ENCODE data around the gene ASTN2.

ASTN2 gene

DNA sequence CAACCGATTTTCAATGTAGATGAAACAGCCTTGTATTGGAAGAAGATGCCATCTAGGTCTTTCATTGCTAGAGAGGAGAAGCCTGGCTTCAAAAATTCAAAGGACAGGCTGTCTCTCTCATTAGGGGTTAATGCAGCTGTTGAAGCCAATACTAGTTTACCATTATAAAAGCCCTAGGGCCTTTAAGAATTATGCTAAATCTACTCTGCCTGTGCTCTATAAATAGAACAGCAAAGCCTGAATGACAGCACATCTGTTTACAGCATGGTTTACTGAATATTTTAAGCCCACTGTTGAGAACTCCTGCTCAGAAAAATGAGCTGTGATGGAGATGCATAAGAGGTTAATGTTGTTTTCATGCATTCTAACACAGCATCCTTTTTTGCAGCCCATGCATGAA is 539.3 kb downstream of the ASTN2 start:
- Histone ChIP-seq H3K27ac (ENCODE audit: low read depth, low read length) (no peak overlapping the region), H3K36me3 (ENCODE audit: insufficient read depth, low read length) (no peaks in the 10 kb centered on the region), H3K79me2 (ENCODE audit: control insufficient read depth, insufficient read depth, low read length, unreplicated experiment) (no peaks in the 10 kb centered on the region), H3K27me3 (ENCODE audit: insufficient read depth, low read length) (no peaks in the 10 kb centered on the region), H3K4me1 (ENCODE audit: control insufficient read depth, insufficient read depth, low read length, unreplicated experiment) (no peaks in the 10 kb centered on the region), H3K4me3 (ENCODE audit: low read depth, low read length) (no peak overlapping the region), H2AFZ (ENCODE audit: low read length, unreplicated experiment) (no peak overlapping the region)

DNA sequence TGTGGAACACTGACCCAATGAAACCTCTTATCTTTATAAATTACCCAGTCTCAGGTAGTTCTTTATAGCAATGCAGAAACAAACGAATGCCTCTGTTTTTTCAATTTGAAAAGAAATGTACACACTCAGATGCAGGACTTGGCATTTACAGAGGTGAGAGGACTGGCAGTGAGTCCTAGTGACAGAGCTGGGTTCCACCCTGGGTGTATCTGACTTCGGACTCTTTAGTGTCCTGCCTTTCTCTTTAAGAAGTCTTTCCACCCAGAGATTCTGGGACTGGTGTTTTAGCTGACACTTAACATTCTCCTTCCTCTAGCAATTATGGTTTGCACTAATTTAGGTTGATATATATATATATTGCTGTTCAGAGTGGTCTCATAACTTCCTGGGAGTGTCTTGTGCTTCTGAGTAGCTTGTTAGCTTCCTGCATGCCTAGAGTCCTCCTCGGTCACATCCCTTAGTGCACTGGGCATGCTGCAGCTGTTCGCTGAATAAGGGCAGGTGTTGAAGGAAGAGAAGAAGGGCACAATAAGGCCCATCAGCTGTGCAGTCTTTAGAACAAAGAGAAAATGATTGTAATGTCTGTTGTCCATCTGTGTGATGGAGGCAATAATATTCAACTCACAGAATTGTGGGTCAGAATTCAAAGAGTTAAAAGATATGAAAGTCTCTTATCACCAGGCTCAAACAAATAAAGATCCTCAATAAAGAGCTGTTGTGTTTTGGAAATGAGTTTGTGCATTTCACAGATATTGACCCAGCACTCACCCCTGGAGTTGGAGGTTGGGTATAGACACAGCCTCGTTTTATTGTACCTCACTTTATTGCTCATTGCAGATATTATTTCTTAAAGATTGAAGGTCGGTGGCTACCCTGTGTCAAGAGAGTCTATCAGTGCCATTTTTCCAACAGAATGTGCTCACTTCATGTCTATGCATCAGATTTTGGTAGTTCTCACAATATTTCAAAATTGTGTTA is 540.6 kb downstream of the ASTN2 start:
- Histone ChIP-seq H2AFZ (ENCODE audit: low read length, unreplicated experiment) (no peak overlapping the region), H3K4me1 (ENCODE audit: control insufficient read depth, insufficient read depth, low read length, unreplicated experiment) (no peaks in the 10 kb centered on the region), H3K27me3 (ENCODE audit: insufficient read depth, low read length) (no peaks in the 10 kb centered on the region), H3K79me2 (ENCODE audit: control insufficient read depth, insufficient read depth, low read length, unreplicated experiment) (no peaks in the 10 kb centered on the region), H3K4me3 (ENCODE audit: low read depth, low read length) (no peak overlapping the region), H3K36me3 (ENCODE audit: insufficient read depth, low read length) (no peaks in the 10 kb centered on the region), H3K27ac (ENCODE audit: low read depth, low read length) (no peak overlapping the region)

DNA sequence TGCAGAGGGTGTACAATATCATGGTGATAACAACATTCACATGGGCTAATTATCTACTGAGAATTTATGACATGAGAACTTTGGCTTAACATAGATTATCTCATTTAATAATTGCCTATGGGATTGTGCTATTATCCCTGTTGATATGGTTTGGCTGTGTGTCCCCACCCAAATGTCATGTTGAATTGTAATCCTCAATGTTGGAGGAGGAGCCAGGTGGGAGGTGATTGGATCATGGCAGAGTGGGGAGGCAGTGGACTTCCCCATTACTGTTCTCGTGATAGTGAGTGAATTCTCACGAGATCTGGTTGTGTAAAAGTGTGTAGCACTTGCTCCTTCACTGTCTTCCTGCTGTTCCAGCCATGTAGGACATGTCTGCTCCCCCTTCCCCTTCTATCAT is 541.4 kb downstream of the ASTN2 start:
- no peak overlapping the region for H3K27ac ChIP-seq (ENCODE audit: low read depth, low read length)
- no peak overlapping the region for H3K4me3 ChIP-seq (ENCODE audit: low read depth, low read length)
- H3K27me3 ChIP-seq (ENCODE audit: insufficient read depth, low read length), result no peaks in the 10 kb centered on the region
- no peak overlapping the region for H2AFZ ChIP-seq (ENCODE audit: low read length, unreplicated experiment)
- no peaks in the 10 kb centered on the region for H3K36me3 ChIP-seq (ENCODE audit: insufficient read depth, low read length)
- H3K4me1 ChIP-seq (ENCODE audit: control insufficient read depth, insufficient read depth, low read length, unreplicated experiment), result no peaks in the 10 kb centered on the region
- H3K79me2 ChIP-seq (ENCODE audit: control insufficient read depth, insufficient read depth, low read length, unreplicated experiment), result no peaks in the 10 kb centered on the region

DNA sequence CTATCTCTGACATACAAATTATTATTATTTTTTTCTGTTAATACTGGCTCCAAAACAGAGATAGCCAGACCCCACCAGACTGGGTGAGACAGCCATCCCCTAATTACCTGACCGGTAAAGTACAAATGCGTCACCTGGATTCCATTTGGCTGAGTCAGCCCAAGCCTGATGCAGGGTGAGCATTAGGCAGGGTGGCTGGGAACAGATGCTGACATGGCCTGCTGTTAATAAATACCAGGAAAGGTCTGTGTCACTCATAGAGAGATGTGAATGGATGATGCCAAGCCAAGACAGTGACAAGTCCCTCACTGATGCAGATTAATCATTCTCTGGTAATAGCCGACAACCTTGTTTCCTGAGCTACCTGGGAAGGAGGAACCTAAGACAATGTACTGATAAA is 544.3 kb downstream of the ASTN2 start:
- Histone ChIP-seq H2AFZ (ENCODE audit: low read length, unreplicated experiment) (no peak overlapping the region), H3K4me1 (ENCODE audit: control insufficient read depth, insufficient read depth, low read length, unreplicated experiment) (no peaks in the 10 kb centered on the region), H3K4me3 (ENCODE audit: low read depth, low read length) (no peak overlapping the region), H3K79me2 (ENCODE audit: control insufficient read depth, insufficient read depth, low read length, unreplicated experiment) (no peaks in the 10 kb centered on the region), H3K36me3 (ENCODE audit: insufficient read depth, low read length) (no peaks in the 10 kb centered on the region), H3K27me3 (ENCODE audit: insufficient read depth, low read length) (no peaks in the 10 kb centered on the region), H3K27ac (ENCODE audit: low read depth, low read length) (no peak overlapping the region)

DNA sequence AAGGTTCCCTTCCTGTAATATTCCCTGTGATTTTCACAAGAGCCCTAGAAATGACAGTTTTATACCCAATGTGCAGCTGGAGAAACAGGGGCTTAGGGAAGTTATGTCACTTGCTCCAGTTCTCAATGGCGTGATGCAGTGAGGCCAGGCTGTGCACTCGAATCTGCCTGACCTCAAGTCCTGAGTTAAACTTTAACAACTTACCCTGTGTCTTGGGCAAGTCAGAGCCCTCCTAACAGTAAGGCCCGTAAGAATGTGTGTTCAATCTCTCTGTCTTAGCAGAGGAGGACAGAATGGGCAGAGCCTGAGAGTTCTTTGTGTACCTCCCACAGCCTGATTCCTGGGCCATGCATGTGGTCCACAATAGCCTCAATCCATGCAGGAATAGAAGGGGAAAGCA is 546.7 kb downstream of the ASTN2 start:
- H3K36me3 ChIP-seq (ENCODE audit: insufficient read depth, low read length), result no peaks in the 10 kb centered on the region
- no peaks in the 10 kb centered on the region for H3K27me3 ChIP-seq (ENCODE audit: insufficient read depth, low read length)
- H3K4me1 ChIP-seq (ENCODE audit: control insufficient read depth, insufficient read depth, low read length, unreplicated experiment), result no peaks in the 10 kb centered on the region
- H3K79me2 ChIP-seq (ENCODE audit: control insufficient read depth, insufficient read depth, low read length, unreplicated experiment), result no peaks in the 10 kb centered on the region
- no peak overlapping the region for H3K4me3 ChIP-seq (ENCODE audit: low read depth, low read length)
- H3K27ac ChIP-seq (ENCODE audit: low read depth, low read length), result no peak overlapping the region
- no peak overlapping the region for H2AFZ ChIP-seq (ENCODE audit: low read length, unreplicated experiment)

DNA sequence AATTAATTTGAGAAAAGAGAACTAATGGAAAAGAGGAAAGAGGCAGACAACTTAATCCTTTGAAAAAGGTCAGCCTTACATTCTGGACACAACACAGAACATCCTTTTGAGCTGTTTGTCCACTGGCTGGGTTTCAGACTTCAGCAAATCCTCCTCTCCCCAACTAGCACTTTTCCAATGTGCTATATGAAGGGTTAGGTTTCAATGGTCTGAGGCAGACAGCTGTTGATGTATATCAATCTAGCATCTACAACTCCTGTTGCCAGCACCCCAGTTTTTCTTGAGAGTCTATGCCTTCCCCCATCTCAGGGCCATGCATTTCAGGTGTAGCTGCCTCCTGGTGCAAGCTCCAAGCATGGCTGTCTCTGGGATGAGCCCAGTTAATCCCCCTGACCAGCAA is 553.5 kb downstream of the ASTN2 start:
- H2AFZ ChIP-seq (ENCODE audit: low read length, unreplicated experiment), result no peak overlapping the region
- no peak overlapping the region for H3K27ac ChIP-seq (ENCODE audit: low read depth, low read length)
- H3K4me1 ChIP-seq (ENCODE audit: control insufficient read depth, insufficient read depth, low read length, unreplicated experiment), result no peaks in the 10 kb centered on the region
- H3K79me2 ChIP-seq (ENCODE audit: control insufficient read depth, insufficient read depth, low read length, unreplicated experiment), result no peaks in the 10 kb centered on the region
- no peaks in the 10 kb centered on the region for H3K36me3 ChIP-seq (ENCODE audit: insufficient read depth, low read length)
- no peaks in the 10 kb centered on the region for H3K27me3 ChIP-seq (ENCODE audit: insufficient read depth, low read length)
- H3K4me3 ChIP-seq (ENCODE audit: low read depth, low read length), result no peak overlapping the region

DNA sequence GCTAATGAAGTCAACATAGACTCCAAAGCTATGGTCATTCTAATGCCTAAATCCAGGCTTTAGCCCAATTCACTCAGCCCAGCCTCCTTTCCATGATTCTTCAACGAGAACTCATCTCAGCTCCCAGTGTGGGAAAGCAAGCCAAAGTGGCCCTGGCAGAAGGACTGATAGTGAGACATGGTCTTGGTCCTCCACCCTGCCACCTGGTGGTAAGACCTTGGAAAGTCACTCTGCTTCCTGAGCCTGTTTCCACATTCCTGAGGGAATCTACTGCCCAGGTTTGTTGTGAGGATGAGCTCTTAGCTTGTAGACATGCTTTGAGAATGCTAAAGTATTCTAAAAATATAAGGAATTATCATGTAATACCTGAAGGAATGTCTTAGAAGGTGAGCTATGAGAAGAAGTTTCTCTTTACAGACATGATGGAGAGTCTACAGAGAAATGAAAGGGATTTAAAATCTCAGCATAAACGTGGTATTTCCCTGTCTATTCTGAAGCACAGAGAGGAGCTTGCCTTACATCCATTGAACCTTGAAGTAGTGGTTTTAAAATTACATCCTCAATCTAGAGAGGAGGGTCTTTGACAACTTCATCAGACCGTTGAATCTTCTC is 554.2 kb downstream of the ASTN2 start:
- Histone ChIP-seq H3K27me3 (ENCODE audit: insufficient read depth, low read length) (no peaks in the 10 kb centered on the region), H3K4me3 (ENCODE audit: low read depth, low read length) (no peak overlapping the region), H3K36me3 (ENCODE audit: insufficient read depth, low read length) (no peaks in the 10 kb centered on the region), H3K27ac (ENCODE audit: low read depth, low read length) (no peak overlapping the region), H3K4me1 (ENCODE audit: control insufficient read depth, insufficient read depth, low read length, unreplicated experiment) (no peaks in the 10 kb centered on the region), H3K79me2 (ENCODE audit: control insufficient read depth, insufficient read depth, low read length, unreplicated experiment) (no peaks in the 10 kb centered on the region), H2AFZ (ENCODE audit: low read length, unreplicated experiment) (no peak overlapping the region)

DNA sequence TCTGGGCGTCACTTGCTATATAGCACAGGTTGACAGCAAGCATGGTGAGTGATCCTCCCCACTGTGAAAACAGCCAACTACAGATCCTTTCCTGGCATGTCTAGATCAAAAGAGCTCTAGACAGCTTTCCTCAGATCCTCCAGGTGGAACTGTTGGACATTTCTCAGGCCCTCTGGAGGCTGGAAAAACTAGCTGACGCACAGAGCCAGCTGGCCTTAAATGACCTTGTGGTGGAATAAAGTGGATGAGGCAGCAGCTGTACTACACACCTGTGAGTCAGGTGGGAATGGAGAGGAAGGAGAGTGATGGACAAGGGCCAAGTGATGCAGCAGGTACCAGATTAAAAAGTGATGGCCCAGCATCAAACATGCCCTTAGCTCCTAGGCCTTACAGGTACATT is 555.1 kb downstream of the ASTN2 start:
- Histone ChIP-seq H3K79me2 (ENCODE audit: control insufficient read depth, insufficient read depth, low read length, unreplicated experiment) (no peaks in the 10 kb centered on the region), H3K27ac (ENCODE audit: low read depth, low read length) (no peak overlapping the region), H3K4me1 (ENCODE audit: control insufficient read depth, insufficient read depth, low read length, unreplicated experiment) (no peaks in the 10 kb centered on the region), H3K36me3 (ENCODE audit: insufficient read depth, low read length) (no peaks in the 10 kb centered on the region), H3K27me3 (ENCODE audit: insufficient read depth, low read length) (no peaks in the 10 kb centered on the region), H2AFZ (ENCODE audit: low read length, unreplicated experiment) (no peak overlapping the region), H3K4me3 (ENCODE audit: low read depth, low read length) (no peak overlapping the region)

DNA sequence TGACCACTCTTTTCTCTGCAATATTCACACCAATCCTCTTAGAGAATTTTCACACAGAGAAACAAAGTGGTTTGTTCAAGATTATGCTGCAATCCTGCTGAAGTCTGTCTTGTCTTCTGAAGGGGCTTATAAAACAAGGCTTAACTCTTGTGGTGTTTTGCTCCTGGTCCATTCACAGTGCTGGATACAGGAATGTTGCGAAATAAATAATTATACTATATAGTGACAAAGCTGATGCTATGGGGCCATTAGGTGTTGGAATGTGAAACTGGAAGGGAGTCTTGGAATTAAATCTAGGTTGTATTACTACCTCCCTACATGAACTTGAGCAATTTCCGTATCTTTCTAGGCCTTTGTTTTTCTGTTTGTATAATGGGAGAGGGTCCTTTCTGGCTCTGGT is 557.5 kb downstream of the ASTN2 start:
- Histone ChIP-seq H3K36me3 (ENCODE audit: insufficient read depth, low read length) (no peaks in the 10 kb centered on the region), H3K4me3 (ENCODE audit: low read depth, low read length) (no peak overlapping the region), H2AFZ (ENCODE audit: low read length, unreplicated experiment) (no peak overlapping the region), H3K27ac (ENCODE audit: low read depth, low read length) (no peak overlapping the region), H3K79me2 (ENCODE audit: control insufficient read depth, insufficient read depth, low read length, unreplicated experiment) (no peaks in the 10 kb centered on the region), H3K4me1 (ENCODE audit: control insufficient read depth, insufficient read depth, low read length, unreplicated experiment) (no peaks in the 10 kb centered on the region), H3K27me3 (ENCODE audit: insufficient read depth, low read length) (no peaks in the 10 kb centered on the region)

DNA sequence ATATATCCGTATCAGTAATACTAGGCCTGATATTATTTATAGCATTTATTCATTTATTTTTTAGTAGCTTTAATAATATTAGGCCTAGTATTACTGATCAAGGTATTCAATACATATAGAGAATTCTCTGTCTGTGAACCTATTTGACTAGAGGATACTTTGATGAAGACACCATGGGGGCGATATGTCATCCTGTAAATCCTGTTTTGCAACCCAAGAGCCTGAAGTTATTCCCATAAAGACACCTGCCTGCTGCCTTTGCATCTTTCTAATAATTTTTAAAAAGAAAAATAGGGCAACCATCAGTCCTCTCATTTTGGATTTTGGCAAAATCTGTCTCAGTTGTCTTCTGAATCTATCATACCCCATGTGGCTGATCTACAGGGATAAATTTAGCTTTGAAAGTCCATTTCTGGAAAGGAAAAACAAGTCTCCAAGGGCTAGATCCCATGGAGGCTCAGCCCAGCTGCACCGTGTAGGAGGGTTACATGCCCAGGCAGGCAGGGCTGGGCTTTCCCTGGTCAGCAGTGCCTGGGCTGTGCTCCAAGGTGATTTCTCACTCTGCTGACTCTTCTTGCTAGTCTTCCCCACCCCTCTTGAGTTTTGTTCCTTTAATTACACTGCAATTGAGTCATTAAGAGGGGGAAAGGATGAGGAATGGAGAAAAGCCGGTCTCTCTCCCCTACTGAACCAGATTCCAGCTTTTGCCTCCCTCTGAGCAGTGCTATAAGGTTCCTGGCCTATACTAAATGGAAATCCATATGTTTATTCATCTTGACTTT is 558.8 kb downstream of the ASTN2 start:
- no peaks in the 10 kb centered on the region for H3K4me1 ChIP-seq (ENCODE audit: control insufficient read depth, insufficient read depth, low read length, unreplicated experiment)
- no peaks in the 10 kb centered on the region for H3K27me3 ChIP-seq (ENCODE audit: insufficient read depth, low read length)
- no peaks in the 10 kb centered on the region for H3K79me2 ChIP-seq (ENCODE audit: control insufficient read depth, insufficient read depth, low read length, unreplicated experiment)
- H2AFZ ChIP-seq (ENCODE audit: low read length, unreplicated experiment), result no peak overlapping the region
- no peaks in the 10 kb centered on the region for H3K36me3 ChIP-seq (ENCODE audit: insufficient read depth, low read length)
- H3K4me3 ChIP-seq (ENCODE audit: low read depth, low read length), result no peak overlapping the region
- H3K27ac ChIP-seq (ENCODE audit: low read depth, low read length), result no peak overlapping the region
